ENCODE measurements around the gene HIF3A. TPM values are rescaled to one million over a fixed set of nuclear protein-coding genes. Genes with fewer than 3 reads are reported as not detected.
"Not testable (repeated sequence)": the region's sequence is repeated elsewhere in the genome, so short reads cannot be mapped to it uniquely, and the experiment has no call there.

Gene HIF3A
- total RNA-seq, 1 donor from 2014 or later: 1.1 TPM

- DNase-seq (ENCODE audit: low read depth): no peak
Observed at GRCh38 chr19:46294494-46294893, 2.3 kb upstream of the HIF3A start.

- no peak for DNase-seq (ENCODE audit: low read depth)
Observed at GRCh38 chr19:46295401-46296201, 1.2 kb upstream of the HIF3A start.

GRCh38 chr19:46296202-46296480 is 701 bp upstream of the HIF3A start:
- DNase-seq (ENCODE audit: low read depth): no peak

- no peak for DNase-seq (ENCODE audit: low read depth)
Observed at GRCh38 chr19:46297700-46298478, 1.0 kb downstream of the HIF3A start.

- DNase-seq (ENCODE audit: low read depth): no peak
Observed at GRCh38 chr19:46298479-46299003, 1.7 kb downstream of the HIF3A start.

GRCh38 chr19:46299004-46299509 is 2.2 kb downstream of the HIF3A start:
- DNase-seq (ENCODE audit: low read depth): peak; percentile 87

GRCh38 chr19:46299695-46300094 is 2.9 kb downstream of the HIF3A start:
- peak; percentile 45 for DNase-seq (ENCODE audit: low read depth)

- DNase-seq (ENCODE audit: low read depth): no peak
Observed at GRCh38 chr19:46303322-46303690, 6.5 kb downstream of the HIF3A start.

GRCh38 chr19:46303691-46304397 is 7.0 kb downstream of the HIF3A start:
- peak; percentile 34 for DNase-seq (ENCODE audit: low read depth)

- no peak for DNase-seq (ENCODE audit: low read depth)
Observed at GRCh38 chr19:46306501-46306900, 9.7 kb downstream of the HIF3A start.

GRCh38 chr19:46308510-46308909 is 11.7 kb downstream of the HIF3A start:
- DNase-seq (ENCODE audit: low read depth): no peak

GRCh38 chr19:46309056-46309455 is 12.2 kb downstream of the HIF3A start:
- DNase-seq (ENCODE audit: low read depth): no peak

GRCh38 chr19:46311444-46311843 is 14.6 kb downstream of the HIF3A start:
- no peak for DNase-seq (ENCODE audit: low read depth)

GRCh38 chr19:46313540-46314469 is 17.0 kb downstream of the HIF3A start:
- not testable (repeated sequence) for DNase-seq (ENCODE audit: low read depth)

GRCh38 chr19:46317339-46317738 is 20.5 kb downstream of the HIF3A start:
- no peak for DNase-seq (ENCODE audit: low read depth)

GRCh38 chr19:46319613-46320012 is 22.8 kb downstream of the HIF3A start:
- DNase-seq (ENCODE audit: low read depth): no peak

GRCh38 chr19:46320559-46320958 is 23.7 kb downstream of the HIF3A start:
- DNase-seq (ENCODE audit: low read depth): no peak

- no peak for DNase-seq (ENCODE audit: low read depth)
Observed at GRCh38 chr19:46321653-46322052, 24.8 kb downstream of the HIF3A start.

- not testable (repeated sequence) for DNase-seq (ENCODE audit: low read depth)
Observed at GRCh38 chr19:46323227-46323626, 26.4 kb downstream of the HIF3A start.

- DNase-seq (ENCODE audit: low read depth): no peak
Observed at GRCh38 chr19:46324277-46324676, 27.4 kb downstream of the HIF3A start.

- DNase-seq (ENCODE audit: low read depth): no peak
Observed at GRCh38 chr19:46326608-46327007, 29.8 kb downstream of the HIF3A start.
